OCI-M1 (cell line): ENCODE results near the gene ZCCHC8.
"Not testable (repeated sequence)": the region's sequence is repeated elsewhere in the genome, so short reads cannot be mapped to it uniquely, and the experiment has no call there.

Source experiments
- DNase-seq: peaks from one replicate; lab custom pipeline; 2025; lab: John Stamatoyannopoulos, UW

Gene ZCCHC8

GRCh38 chr12:122471324-122472226 lies 29.2 kb downstream of the ZCCHC8 start:
- peak; percentile 79 for DNase-seq

GRCh38 chr12:122470576-122470975 lies 30.2 kb downstream of the ZCCHC8 start:
- not testable (repeated sequence) for DNase-seq

GRCh38 chr12:122469856-122470255 lies 30.9 kb downstream of the ZCCHC8 start:
- DNase-seq: not testable (repeated sequence)

GRCh38 chr12:122467983-122468382 lies 32.7 kb downstream of the ZCCHC8 start:
- DNase-seq: no peak

- DNase-seq: not testable (repeated sequence)
Observed at GRCh38 chr12:122464317-122465042, 36.3 kb downstream of the ZCCHC8 start.

- no peak for DNase-seq
Observed at GRCh38 chr12:122460641-122461040, 40.1 kb downstream of the ZCCHC8 start.

GRCh38 chr12:122460061-122460460 lies 40.7 kb downstream of the ZCCHC8 start:
- DNase-seq: no peak

- DNase-seq: no peak
Observed at GRCh38 chr12:122459211-122459610, 41.5 kb downstream of the ZCCHC8 start.

- no peak for DNase-seq
Observed at GRCh38 chr12:122458105-122459035, 42.4 kb downstream of the ZCCHC8 start.

GRCh38 chr12:122457627-122458026 lies 43.1 kb downstream of the ZCCHC8 start:
- DNase-seq: no peak

- no peak for DNase-seq
Observed at GRCh38 chr12:122454739-122455138, 46.0 kb downstream of the ZCCHC8 start.

GRCh38 chr12:122454250-122454721 lies 46.4 kb downstream of the ZCCHC8 start:
- DNase-seq: no peak

- no peak for DNase-seq
Observed at GRCh38 chr12:122452701-122453285, 47.9 kb downstream of the ZCCHC8 start.

GRCh38 chr12:122449317-122449716 lies 51.4 kb downstream of the ZCCHC8 start:
- peak; percentile 68 for DNase-seq

GRCh38 chr12:122447825-122448224 lies 52.9 kb downstream of the ZCCHC8 start:
- DNase-seq: not testable (repeated sequence)

GRCh38 chr12:122446390-122446789 lies 54.3 kb downstream of the ZCCHC8 start:
- not testable (repeated sequence) for DNase-seq

- DNase-seq: not testable (repeated sequence)
Observed at GRCh38 chr12:122444071-122444470, 56.7 kb downstream of the ZCCHC8 start.

GRCh38 chr12:122438822-122439221 lies 61.9 kb downstream of the ZCCHC8 start:
- DNase-seq: not testable (repeated sequence)

- DNase-seq: no peak
Observed at GRCh38 chr12:122437656-122438121, 63.0 kb downstream of the ZCCHC8 start.

- no peak for DNase-seq
Observed at GRCh38 chr12:122435186-122435585, 65.5 kb downstream of the ZCCHC8 start.

- not testable (repeated sequence) for DNase-seq
Observed at GRCh38 chr12:122429043-122429442, 71.7 kb downstream of the ZCCHC8 start.
